GM23248 (cell line): Measurements from ENCODE around the gene ST3GAL2.

Experiments used
- EZH2 ChIP-seq: fragments of 200-600 bp; sonication (generic); IDR thresholded peaks from 2 replicates; pipeline ENCODE4 v1.6.1; 2018; ENCODE audit warnings: antibody characterized with exemption, mild to moderate bottlenecking; ENCODE audit not compliant: insufficient read depth, poor library complexity, severe bottlenecking
- EZH2phosphoT487 ChIP-seq: fragments of 200-600 bp; sonication (generic); IDR thresholded peaks from 2 replicates; pipeline ENCODE4 v1.6.1; 2018; ENCODE audit warnings: antibody characterized with exemption, moderate library complexity, mild to moderate bottlenecking, low read depth; ENCODE audit not compliant: insufficient read depth

- TF ChIP-seq EZH2phosphoT487 = no peak
- TF ChIP-seq EZH2 = no peak
Observed at GRCh38 chr16:70437582-70438557, 1.0 kb downstream of the ST3GAL2 start.
